ENCODE results near the gene INTS1. TPM values are rescaled to one million over a fixed set of nuclear protein-coding genes. Genes with fewer than 3 reads are reported as not detected.

The INTS1 gene
- total RNA-seq, 1 experiment from 2014 or later: 161 TPM

DNA sequence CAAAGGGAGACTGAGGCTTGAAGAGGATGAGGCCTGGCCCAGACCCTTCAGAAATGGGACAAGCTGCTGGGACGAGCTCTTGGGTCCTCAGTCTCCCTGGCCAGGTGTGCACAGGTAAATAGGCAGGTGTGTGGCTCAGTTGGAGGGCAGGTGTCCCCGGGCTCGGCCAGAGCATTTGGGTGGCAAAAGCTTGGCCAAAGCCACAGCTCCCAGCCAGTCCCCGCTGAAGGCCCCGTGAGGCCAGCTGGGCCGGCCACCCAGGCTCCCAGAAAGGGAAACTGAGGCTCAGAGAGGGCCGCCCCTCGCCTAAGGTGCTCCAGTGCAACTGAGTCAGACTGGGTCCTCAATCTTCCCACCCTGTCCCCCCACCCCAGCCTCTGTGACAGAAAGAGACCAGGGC, 82.2 kb downstream of the INTS1 start:
- no peak overlapping the region for H3K27ac Mint-ChIP-seq
- H3K4me3 Mint-ChIP-seq: no peak overlapping the region
- H3K9me3 Mint-ChIP-seq: peaks cover 4% of the 10 kb centered on the region; the same call in 1 of the 2 replicates
- ATAC-seq (no peak), DNase-seq (ENCODE audit: low spot score) (no peak)
- no peaks in the 10 kb centered on the region for H3K36me3 Mint-ChIP-seq
- ChIA-PET POLR2A (no interaction called here), CTCF (interaction anchor here (1.0 to 2.5 kb wide), 4 partner anchors 10 to 198 kb away, joined by 3 to 25 read pairs (median 6); no protein-coding TSS in a partner anchor)
- peaks cover 2% of the 10 kb centered on the region; the same call in 1 of the 2 replicates for H3K27me3 Mint-ChIP-seq (ENCODE audit: low read depth)
- TF ChIP-seq GTF2I (CRISPR knock-in tag; conservative IDR thresholded peaks at IDR 0.05) (no peak), KAT7 (CRISPR knock-in tag; IDR thresholded peaks at IDR 0.05; ENCODE audit: borderline replicate concordance) (no peak), SMAD4 (CRISPR knock-in tag; IDR thresholded peaks at IDR 0.05) (no peak), ZNF263 (CRISPR knock-in tag; IDR thresholded peaks at IDR 0.05; ENCODE audit: low read depth) (no peak), SOX15 (CRISPR knock-in tag; IDR thresholded peaks at IDR 0.05) (no peak), MYBL2 (CRISPR knock-in tag; IDR thresholded peaks at IDR 0.05) (no peak), FOXK1 (CRISPR knock-in tag; IDR thresholded peaks at IDR 0.05) (no peak), MAX (CRISPR knock-in tag; IDR thresholded peaks at IDR 0.05) (no peak), TEAD4 (CRISPR knock-in tag; IDR thresholded peaks at IDR 0.05) (no peak), JUN (CRISPR knock-in tag; IDR thresholded peaks at IDR 0.05) (no peak), ATF2 (CRISPR knock-in tag; IDR thresholded peaks at IDR 0.05; ENCODE audit: borderline replicate concordance, low read depth) (no peak), USF2 (CRISPR knock-in tag; IDR thresholded peaks at IDR 0.05) (no peak), ZNF423 (CRISPR knock-in tag; IDR thresholded peaks at IDR 0.05) (no peak)
- TF ChIP-seq, protein P1, sequence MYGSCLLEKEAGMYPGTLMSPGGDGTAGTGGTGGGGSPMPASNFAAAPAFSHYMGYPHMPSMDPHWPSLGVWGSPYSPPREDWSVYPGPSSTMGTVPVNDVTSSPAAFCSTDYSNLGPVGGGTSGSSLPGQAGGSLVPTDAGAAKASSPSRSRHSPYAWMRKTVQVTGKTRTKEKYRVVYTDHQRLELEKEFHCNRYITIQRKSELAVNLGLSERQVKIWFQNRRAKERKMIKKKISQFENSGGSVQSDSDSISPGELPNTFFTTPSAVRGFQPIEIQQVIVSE (CRISPR knock-in tag; IDR thresholded peaks at IDR 0.05; ENCODE audit: borderline replicate concordance): no peak
- TF ChIP-seq, protein P2, sequence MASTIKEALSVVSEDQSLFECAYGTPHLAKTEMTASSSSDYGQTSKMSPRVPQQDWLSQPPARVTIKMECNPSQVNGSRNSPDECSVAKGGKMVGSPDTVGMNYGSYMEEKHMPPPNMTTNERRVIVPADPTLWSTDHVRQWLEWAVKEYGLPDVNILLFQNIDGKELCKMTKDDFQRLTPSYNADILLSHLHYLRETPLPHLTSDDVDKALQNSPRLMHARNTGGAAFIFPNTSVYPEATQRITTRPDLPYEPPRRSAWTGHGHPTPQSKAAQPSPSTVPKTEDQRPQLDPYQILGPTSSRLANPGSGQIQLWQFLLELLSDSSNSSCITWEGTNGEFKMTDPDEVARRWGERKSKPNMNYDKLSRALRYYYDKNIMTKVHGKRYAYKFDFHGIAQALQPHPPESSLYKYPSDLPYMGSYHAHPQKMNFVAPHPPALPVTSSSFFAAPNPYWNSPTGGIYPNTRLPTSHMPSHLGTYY (CRISPR knock-in tag; IDR thresholded peaks at IDR 0.05): no peak
- TF ChIP-seq, protein P3, sequence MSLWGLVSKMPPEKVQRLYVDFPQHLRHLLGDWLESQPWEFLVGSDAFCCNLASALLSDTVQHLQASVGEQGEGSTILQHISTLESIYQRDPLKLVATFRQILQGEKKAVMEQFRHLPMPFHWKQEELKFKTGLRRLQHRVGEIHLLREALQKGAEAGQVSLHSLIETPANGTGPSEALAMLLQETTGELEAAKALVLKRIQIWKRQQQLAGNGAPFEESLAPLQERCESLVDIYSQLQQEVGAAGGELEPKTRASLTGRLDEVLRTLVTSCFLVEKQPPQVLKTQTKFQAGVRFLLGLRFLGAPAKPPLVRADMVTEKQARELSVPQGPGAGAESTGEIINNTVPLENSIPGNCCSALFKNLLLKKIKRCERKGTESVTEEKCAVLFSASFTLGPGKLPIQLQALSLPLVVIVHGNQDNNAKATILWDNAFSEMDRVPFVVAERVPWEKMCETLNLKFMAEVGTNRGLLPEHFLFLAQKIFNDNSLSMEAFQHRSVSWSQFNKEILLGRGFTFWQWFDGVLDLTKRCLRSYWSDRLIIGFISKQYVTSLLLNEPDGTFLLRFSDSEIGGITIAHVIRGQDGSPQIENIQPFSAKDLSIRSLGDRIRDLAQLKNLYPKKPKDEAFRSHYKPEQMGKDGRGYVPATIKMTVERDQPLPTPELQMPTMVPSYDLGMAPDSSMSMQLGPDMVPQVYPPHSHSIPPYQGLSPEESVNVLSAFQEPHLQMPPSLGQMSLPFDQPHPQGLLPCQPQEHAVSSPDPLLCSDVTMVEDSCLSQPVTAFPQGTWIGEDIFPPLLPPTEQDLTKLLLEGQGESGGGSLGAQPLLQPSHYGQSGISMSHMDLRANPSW (CRISPR knock-in tag; conservative IDR thresholded peaks at IDR 0.05; ENCODE audit: low read depth): no peak
- peaks cover 12% of the 10 kb centered on the region for H3K4me1 Mint-ChIP-seq

GRCh38 chr7:1421020-1421790, 83.0 kb downstream of the INTS1 start:
- H3K4me3 Mint-ChIP-seq: no peak overlapping the region
- H3K9me3 Mint-ChIP-seq: peaks cover 4% of the 10 kb centered on the region; the same call in 1 of the 2 replicates
- DNase-seq (ENCODE audit: low spot score) (no peak), ATAC-seq (no peak)
- H3K27ac Mint-ChIP-seq: no peak overlapping the region
- peaks cover 2% of the 10 kb centered on the region; the same call in 1 of the 2 replicates for H3K27me3 Mint-ChIP-seq (ENCODE audit: low read depth)
- ChIA-PET POLR2A (no interaction called here), CTCF (interaction anchor here (1.0 to 2.5 kb wide), 3 partner anchors 11 to 53 kb away, joined by 3 to 25 read pairs (median 23); no protein-coding TSS in a partner anchor)
- no peaks in the 10 kb centered on the region for H3K36me3 Mint-ChIP-seq
- peaks cover 12% of the 10 kb centered on the region for H3K4me1 Mint-ChIP-seq
- TF ChIP-seq, protein P4, sequence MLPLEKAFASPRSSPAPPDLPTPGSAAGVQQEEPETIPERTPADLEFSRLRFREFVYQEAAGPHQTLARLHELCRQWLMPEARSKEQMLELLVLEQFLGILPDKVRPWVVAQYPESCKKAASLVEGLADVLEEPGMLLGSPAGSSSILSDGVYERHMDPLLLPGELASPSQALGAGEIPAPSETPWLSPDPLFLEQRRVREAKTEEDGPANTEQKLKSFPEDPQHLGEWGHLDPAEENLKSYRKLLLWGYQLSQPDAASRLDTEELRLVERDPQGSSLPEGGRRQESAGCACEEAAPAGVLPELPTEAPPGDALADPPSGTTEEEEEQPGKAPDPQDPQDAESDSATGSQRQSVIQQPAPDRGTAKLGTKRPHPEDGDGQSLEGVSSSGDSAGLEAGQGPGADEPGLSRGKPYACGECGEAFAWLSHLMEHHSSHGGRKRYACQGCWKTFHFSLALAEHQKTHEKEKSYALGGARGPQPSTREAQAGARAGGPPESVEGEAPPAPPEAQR (CRISPR knock-in tag; IDR thresholded peaks at IDR 0.05): no peak
- no peak for TF ChIP-seq MLX (CRISPR knock-in tag; IDR thresholded peaks at IDR 0.05)
- no peak for TF ChIP-seq MYBL2 (CRISPR knock-in tag; IDR thresholded peaks at IDR 0.05)
- no peak for TF ChIP-seq SMAD4 (CRISPR knock-in tag; IDR thresholded peaks at IDR 0.05)
- TF ChIP-seq ZBTB21 (CRISPR knock-in tag; IDR thresholded peaks at IDR 0.05; ENCODE audit: borderline replicate concordance): no peak
- no peak for TF ChIP-seq ZNF138 (CRISPR knock-in tag; conservative IDR thresholded peaks at IDR 0.05)
